Inflammatory macrophage (primary cell): ENCODE data around the gene TICAM2.

Experiments used
- DNase-seq, 2 donors: peaks; one replicate each; pipeline ENCODE4 v3.0.0-alpha.2; 2020 to 2022

Gene TICAM2

DNA sequence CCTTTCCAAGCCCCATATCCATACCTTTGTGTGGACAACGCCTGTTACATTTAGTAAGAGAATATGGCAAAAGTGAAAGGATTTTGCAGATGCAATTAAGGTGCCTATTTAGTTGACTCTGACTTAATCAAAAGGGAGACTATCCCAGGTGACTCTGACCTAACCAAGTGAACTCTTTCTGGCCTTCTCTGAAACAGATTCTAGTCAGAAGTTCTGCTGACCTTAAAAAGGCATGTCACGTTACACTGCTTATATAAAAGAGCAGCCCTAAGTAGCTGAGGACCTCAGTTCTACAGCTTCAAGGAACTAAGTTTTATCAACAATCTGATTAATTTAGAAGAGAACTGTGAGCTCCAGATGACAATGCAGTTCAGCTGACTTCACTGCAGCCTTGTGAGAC lies 5.7 kb upstream of the TICAM2 start:
- no peak for DNase-seq

DNA sequence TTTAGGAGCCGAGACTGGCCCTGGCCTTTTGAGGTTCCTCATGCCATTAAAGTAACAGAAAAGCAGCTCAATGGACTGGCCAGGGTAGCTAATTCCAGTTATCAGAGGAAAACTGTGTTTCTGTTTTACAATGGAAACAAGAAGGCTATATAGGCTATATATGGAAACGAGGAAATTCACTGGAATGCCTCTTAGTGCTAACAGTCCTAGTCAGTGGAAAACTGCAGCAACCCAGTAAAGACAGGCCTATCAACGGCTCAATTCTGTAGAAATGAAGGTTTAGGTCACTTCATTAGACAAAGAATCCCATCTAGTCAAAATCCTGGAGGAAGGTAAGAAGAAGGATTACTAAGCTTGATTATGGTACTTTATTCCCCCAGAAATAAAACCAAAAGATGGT lies 3.2 kb upstream of the TICAM2 start:
- DNase-seq, result no peak

- DNase-seq, result no peak
These were observed 379 bp upstream of the TICAM2 start for GRCh38 chr5:115602591-115603125.

DNA sequence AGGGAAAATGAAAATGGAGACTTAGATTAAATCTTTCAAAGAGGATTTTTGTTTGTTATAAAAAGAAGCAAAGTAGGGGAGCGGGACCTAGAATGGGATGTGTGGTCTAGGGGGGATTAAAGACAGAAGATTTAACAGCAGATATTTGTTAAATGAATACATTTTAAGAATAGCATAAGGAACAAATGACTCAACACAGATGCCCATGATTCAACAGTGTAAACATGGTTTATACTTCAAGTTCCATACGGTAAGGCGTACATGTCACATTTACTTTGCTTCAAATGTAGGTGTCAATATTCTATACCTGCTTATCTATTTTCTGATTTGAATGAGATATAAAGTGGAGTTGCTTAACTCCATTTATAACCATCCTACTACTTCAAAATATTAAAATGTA lies 1.5 kb downstream of the TICAM2 start:
- DNase-seq, result no peak

GRCh38 chr5:115599924-115600323 lies 2.4 kb downstream of the TICAM2 start:
- DNase-seq, result no peak

DNA sequence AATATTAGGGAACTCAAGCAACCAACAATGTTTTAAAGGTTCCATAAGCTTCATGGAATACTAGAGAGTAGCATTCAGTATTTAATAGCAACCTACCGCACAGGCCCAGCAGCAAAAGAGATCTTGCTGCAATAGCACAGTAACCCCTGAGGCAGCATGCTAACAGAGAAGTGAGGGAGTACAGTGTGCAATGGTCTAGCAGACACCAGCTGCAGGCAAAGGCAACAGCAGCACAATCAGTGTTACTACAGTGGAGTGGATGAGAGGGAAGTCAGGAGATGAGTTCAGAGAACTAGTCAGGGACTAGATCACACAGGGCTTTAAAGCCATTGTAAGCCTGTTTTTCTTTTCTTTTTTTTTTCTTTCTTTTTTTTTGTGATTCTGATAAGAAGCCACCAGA lies 2.8 kb downstream of the TICAM2 start:
- peak; percentile 78 to 84 for DNase-seq

DNA sequence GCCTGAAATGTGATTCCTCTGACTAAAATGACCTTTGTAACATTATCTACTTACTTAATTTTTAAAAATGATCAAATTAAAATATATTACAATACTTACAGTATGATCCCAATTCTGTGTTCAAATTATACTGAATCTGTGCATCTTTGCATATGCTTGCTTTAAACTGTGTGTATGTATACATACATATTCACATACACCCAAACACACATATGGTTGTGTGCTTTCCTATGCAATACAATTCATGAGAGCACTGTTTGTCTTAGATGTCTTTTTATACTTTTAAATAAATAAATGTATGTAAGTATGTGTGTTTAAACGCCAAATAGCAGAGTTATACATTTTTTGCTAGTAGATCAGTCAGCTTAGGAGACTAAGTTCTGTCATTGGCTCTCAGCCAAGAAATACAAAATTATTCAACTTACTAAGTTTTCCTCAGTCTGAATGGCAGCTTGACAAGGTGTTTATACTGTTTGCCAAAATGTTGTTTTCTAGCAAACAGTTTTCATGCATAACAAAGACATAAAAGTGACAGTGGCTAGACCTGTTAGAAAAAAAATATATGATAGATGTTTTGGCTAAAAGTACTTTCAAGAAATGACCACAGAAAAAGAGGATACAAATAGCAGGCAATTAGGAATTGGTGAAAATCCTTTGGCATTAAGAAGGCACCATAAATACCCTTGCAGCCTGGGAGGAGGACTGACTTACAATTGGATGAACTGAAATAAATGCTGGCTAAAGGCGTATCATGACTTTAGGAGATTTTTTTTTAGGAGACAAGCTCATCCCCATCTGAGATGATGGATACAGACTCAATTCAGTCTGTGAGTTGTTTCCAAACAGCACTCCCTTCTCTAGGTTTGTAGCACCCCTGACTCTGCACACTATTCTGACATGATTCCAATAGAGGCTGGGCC lies 7.9 kb downstream of the TICAM2 start:
- no peak for DNase-seq

GRCh38 chr5:115589043-115589442 lies 13.2 kb downstream of the TICAM2 start:
- no peak for DNase-seq

- no peak for DNase-seq
These were observed 13.6 kb downstream of the TICAM2 start for GRCh38 chr5:115588640-115589039.

- peak; percentile 18 to 45 for DNase-seq
These were observed 15.6 kb downstream of the TICAM2 start for GRCh38 chr5:115586525-115587146.

DNA sequence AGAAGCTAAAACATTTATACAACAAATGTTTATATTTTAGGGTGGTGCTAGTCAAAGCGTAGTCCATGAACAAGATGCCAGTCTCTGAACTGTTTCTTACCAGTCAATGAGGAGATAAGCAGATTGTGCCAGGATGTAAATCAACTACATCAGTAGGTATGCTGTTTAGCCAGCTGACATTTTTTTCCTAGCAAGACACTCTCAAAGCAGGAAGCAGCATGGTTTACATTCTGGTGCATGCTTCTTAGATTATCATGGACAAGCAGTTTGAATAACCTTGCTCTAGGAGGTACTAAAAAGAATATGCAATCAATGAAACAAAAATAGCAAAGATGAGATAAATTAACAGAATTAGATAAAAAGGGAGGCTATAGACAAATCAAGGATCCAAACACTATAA lies 17.0 kb downstream of the TICAM2 start:
- DNase-seq, result no peak

- DNase-seq, result no peak
These were observed 17.8 kb downstream of the TICAM2 start for GRCh38 chr5:115584501-115584900.

- DNase-seq, result no peak
These were observed 18.8 kb downstream of the TICAM2 start for GRCh38 chr5:115583474-115583873.

DNA sequence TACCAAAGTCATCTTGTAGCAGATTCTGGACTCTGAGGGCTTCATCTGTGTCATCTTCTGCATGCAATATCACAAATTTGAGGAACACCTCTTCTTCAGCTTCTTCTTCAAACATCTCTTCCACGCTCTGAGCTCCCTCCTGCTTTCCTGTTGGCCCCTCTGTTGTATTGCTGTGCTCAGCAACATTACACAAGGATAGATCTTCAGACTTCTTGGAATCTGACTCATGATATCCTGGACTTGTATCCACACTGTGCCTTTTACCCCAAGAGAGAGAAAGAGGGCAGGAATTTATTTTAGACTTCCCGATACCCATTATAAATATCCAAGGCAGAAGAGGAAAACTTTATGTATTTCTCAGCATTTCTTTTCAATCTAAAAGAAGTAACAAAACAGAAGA lies 21.3 kb downstream of the TICAM2 start:
- no peak for DNase-seq

GRCh38 chr5:115579747-115580173 lies 22.5 kb downstream of the TICAM2 start:
- no peak for DNase-seq

GRCh38 chr5:115579216-115579615 lies 23.1 kb downstream of the TICAM2 start:
- DNase-seq, result no peak

DNA sequence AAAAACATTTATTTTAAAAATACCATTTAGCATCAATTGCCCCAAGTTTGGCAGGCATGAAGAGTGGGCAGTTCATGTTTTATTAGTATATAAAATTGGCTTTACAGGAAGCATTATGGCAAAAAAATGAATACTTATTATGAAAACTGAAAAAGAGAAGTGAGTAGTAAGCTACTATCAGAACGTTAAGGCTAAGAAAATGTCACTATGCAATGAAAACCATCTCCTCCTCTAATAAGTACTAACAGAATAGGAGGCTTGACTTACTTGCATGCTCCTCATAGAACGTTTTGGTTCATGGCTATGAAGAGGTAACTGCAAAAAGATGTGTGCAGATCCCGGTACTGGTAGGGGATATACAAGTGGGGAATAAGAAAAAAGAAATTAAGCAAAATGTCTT lies 23.6 kb downstream of the TICAM2 start:
- DNase-seq, result no peak

- DNase-seq, result no peak
These were observed 24.5 kb downstream of the TICAM2 start for GRCh38 chr5:115577741-115578140.

DNA sequence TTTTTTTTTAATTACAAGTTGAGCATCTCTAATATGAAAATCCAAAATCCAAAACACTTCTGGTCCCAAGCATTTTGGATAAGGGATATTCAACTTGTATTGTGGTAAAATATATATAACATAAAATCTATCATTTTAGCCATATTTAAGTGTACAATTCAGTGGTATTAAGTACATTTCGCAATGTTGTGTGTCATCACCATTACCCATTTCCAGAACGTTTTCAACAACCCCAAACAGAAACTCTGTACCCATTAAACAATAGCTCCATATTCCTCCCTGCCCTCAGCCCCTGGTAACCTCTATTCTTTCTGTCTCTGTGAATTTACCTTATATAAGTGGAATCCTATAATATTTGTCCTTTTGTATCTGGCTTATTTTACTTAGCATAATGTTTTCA lies 24.9 kb downstream of the TICAM2 start:
- DNase-seq, result no peak

DNA sequence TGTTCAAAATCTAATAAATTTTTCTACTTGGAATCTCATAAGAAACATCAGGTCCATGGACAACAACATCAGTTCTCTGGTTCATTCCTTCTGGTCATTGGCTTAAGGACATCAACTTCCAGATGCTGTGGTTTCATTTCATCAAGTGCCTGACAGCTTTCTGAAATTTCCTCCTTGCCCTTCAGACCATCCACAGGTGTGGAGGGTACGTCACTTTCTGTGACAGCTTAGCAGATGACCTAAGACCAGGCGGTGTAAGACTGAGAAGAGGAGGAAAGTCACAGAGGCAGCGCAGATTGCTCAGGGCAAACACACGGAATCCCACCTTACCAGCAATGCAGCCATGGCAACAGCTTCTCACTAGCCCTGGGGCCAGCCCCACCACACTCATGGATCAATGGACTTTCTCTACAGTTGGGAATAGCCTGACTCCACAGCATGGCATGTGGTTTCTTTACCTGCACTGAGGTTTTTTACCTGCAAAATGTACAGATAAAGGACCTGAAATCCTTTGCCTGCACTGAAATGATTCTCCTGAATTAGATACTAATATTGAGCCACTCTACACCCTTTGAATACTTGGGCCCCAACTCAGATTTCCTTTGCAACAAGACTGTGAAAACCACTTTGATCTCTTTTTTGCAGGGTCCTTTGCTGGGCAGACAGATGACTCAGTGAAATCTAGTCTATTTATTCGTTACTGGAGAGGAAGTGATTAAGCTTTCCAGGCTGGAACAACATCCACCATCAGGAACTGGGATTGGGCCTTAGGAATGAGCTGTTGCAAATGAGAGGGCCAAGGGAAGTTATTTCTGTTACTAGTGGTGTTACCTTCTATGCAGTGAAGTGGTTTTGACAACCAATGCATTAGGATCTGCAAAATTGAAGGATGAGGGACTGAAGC lies 26.9 kb downstream of the TICAM2 start:
- DNase-seq, result no peak

- no peak for DNase-seq
These were observed 29.1 kb downstream of the TICAM2 start for GRCh38 chr5:115573133-115573532.

DNA sequence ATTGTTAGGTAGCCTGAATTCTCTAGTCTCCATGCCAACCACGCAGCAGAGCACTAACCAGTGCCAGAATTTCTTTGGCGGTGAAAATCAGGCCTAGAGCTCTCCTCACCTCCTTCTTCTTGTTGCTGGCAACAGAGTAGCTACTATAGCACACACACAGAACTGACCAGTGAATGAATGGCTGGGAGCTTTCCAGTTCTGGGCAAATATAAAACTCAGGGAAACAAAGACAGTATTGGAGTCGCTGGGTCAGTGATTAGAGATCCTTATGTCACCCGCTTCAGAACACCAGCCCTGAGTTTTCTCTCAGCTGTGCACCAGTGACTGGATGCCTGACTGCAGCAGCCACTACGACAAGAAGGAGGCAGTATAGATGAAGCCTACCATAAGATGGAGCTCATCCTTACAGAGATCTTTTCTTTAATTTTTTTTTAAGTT lies 30.8 kb downstream of the TICAM2 start:
- no peak for DNase-seq

DNA sequence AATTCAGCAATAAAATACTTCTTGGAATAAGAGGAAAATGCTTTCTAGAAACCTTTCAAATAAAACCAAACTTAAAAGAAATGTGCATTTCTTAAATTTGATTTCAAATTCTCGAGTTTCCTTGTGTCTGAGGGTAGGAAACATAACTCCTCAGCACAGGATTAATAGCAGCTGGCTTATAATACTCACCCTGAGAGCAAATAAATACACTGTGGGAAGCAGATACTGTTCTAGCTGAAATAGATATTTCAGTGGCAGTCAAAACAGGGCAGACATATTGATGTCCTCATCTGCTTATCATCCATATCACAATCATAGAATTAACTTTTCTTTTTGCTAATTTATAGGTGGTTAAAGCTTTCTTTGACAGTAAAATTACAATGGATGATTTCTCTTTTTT lies 33.6 kb downstream of the TICAM2 start:
- DNase-seq, result no peak
